HFFc6 (cell line): ENCODE measurements around the gene SHANK1. TPM values are rescaled to one million over a fixed set of nuclear protein-coding genes. Genes with fewer than 3 reads are reported as not detected.

Source experiments
- DNase-seq: peaks from one replicate; pipeline ENCODE4 v3.0.0-alpha.2; 2018
- H3K27ac Mint-ChIP-seq: 2 replicates; pipeline ENCODE4 v1.8.0; 2020; ENCODE audit warnings: mild to moderate bottlenecking, mixed read lengths
- H3K27me3 Mint-ChIP-seq: 2 replicates; pipeline ENCODE4 v1.8.0; 2021; ENCODE audit warnings: mild to moderate bottlenecking, moderate library complexity, mixed read lengths; ENCODE audit not compliant: insufficient read depth
- H3K36me3 Mint-ChIP-seq: 2 replicates; pipeline ENCODE4 v1.8.0; 2021; ENCODE audit warnings: low read depth, mixed read lengths
- H3K4me1 Mint-ChIP-seq: 2 replicates; pipeline ENCODE4 v1.8.0; 2020; ENCODE audit warnings: low read depth, mixed read lengths
- H3K4me3 Mint-ChIP-seq: 2 replicates; pipeline ENCODE4 v1.8.0; 2020; ENCODE audit warnings: mild to moderate bottlenecking, moderate library complexity, mixed read lengths
- H3K9me3 Mint-ChIP-seq: 2 replicates; pipeline ENCODE4 v1.8.0; 2020; ENCODE audit warnings: mild to moderate bottlenecking, mixed read lengths
- total RNA-seq, 6 experiments: library from RNA; stranded (reverse); fragmentation: NEBNext Ultra II Directional; extraction: Animal tissue kit (Norgen Biotek cat#: 25700); gene quantifications; 2 replicates in 1 of 6; 3 replicates in 5 of 6; pipeline ENCODE4 v1.2.3, GENCODE V29; 2021
- TF ChIP-seq, protein P1 (sequence below): fragments of 200-600 bp; sonication (generic); IDR thresholded peaks from 2 replicates; pipeline ENCODE4 v1.5.0; 2021; ENCODE audit warnings: antibody characterized with exemption, mild to moderate bottlenecking

SHANK1 gene
- total RNA-seq, 6 experiments from 2014 or later: 5.4 to 16.7 (median 14.7) TPM

- H3K27ac Mint-ChIP-seq: no peak overlapping the region
- peaks cover 6% of the 10 kb centered on the region for H3K27me3 Mint-ChIP-seq
- peaks cover 15% of the 10 kb centered on the region; the same call in 1 of the 2 replicates for H3K4me1 Mint-ChIP-seq
- DNase-seq: no peak
- TF ChIP-seq, protein P1, sequence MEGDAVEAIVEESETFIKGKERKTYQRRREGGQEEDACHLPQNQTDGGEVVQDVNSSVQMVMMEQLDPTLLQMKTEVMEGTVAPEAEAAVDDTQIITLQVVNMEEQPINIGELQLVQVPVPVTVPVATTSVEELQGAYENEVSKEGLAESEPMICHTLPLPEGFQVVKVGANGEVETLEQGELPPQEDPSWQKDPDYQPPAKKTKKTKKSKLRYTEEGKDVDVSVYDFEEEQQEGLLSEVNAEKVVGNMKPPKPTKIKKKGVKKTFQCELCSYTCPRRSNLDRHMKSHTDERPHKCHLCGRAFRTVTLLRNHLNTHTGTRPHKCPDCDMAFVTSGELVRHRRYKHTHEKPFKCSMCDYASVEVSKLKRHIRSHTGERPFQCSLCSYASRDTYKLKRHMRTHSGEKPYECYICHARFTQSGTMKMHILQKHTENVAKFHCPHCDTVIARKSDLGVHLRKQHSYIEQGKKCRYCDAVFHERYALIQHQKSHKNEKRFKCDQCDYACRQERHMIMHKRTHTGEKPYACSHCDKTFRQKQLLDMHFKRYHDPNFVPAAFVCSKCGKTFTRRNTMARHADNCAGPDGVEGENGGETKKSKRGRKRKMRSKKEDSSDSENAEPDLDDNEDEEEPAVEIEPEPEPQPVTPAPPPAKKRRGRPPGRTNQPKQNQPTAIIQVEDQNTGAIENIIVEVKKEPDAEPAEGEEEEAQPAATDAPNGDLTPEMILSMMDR: no peak
- H3K9me3 Mint-ChIP-seq: no peaks in the 10 kb centered on the region
- peaks cover 9% of the 10 kb centered on the region; the same call in 1 of the 2 replicates for H3K36me3 Mint-ChIP-seq
- no peak overlapping the region for H3K4me3 Mint-ChIP-seq
These were observed 10.3 kb upstream of the SHANK1 start for GRCh38 chr19:50729894-50730293.

DNA sequence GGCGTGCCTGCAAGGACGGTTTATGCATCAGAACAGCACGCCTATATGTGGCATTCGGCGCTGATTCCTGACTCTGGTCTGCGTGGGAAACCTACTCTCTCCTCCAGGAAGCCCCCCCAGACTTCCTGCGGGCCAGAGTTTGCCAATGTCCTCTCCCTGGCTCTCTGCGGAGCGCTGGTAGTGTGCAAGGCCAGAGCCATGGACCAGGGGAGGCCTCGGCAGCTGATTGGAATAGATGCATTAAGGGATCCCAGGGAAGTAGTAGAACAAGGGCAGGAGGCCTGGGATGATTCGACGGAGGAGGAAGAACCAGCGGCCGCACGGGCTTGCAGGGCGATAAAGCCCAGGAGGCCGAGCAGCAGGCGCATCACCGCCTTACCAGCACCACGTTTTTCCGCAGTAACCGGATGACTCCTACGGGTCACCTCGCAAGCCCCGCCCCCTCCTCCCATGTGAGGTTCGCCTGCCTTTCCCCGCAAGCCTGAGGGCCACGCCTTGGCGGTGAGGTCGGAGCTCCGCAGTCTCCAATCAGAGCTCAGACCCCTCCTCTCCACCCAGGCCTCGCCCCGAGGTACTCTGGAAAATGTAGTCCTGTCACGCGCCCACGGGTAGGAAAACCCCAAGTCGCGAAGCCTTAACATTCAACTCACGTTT lies 8.6 kb upstream of the SHANK1 start:
- TF ChIP-seq, protein P1: no peak
- no peaks in the 10 kb centered on the region for H3K9me3 Mint-ChIP-seq
- no peak overlapping the region for H3K4me3 Mint-ChIP-seq
- no peak overlapping the region for H3K27ac Mint-ChIP-seq
- H3K36me3 Mint-ChIP-seq: peaks cover 9% of the 10 kb centered on the region; the same call in 1 of the 2 replicates
- H3K4me1 Mint-ChIP-seq: peaks cover 16% of the 10 kb centered on the region
- no peak for DNase-seq
- H3K27me3 Mint-ChIP-seq: no peaks in the 10 kb centered on the region; the same call in none of the 2 replicates

- no peaks in the 10 kb centered on the region for H3K9me3 Mint-ChIP-seq
- DNase-seq: no peak
- H3K27me3 Mint-ChIP-seq: no peaks in the 10 kb centered on the region; the same call in none of the 2 replicates
- 0 out of 2 replicates have a peak overlapping the region, but pooled peaks have one; percentile 31 for H3K27ac Mint-ChIP-seq
- peaks cover 9% of the 10 kb centered on the region; the same call in 1 of the 2 replicates for H3K36me3 Mint-ChIP-seq
- peak overlapping the region; percentile 90 for H3K4me3 Mint-ChIP-seq
- peaks cover 40% of the 10 kb centered on the region for H3K4me1 Mint-ChIP-seq
- TF ChIP-seq, protein P1: no peak
These were observed 6.3 kb upstream of the SHANK1 start for GRCh38 chr19:50725911-50726230.

DNA sequence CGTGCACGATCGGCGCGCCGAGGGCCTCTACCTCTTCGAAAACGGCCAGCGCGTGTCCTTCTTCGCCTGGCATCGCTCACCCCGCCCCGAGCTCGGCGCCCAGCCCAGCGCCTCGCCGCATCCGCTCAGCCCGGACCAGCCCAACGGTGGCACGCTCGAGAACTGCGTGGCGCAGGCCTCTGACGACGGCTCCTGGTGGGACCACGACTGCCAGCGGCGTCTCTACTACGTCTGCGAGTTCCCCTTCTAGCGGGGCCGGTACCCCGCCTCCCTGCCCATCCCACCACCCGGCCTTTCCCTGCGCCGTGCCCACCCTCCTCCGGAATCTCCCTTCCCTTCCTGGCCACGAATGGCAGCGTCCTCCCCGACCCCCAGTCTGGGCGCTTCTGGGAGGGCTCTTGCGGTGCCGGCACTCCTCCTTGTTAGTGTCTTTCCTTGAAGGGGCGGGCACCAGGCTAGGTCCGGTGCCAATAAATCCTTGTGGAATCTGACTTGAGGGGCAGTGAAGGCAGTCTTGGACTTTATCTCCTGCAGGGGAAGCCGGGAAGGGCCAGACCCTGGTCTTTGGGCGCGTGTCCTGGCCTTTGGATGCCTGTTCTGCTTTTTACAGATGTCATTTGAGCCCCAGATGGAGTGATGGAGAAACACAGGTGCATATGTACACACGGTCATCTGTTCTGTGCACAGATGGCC lies 5.8 kb upstream of the SHANK1 start:
- Mint-ChIP-seq H3K4me1 (peaks cover 45% of the 10 kb centered on the region), H3K27ac (peak overlapping the region; percentile 71), H3K27me3 (no peaks in the 10 kb centered on the region; the same call in none of the 2 replicates), H3K4me3 (peak overlapping the region; percentile 90), H3K36me3 (peaks cover 9% of the 10 kb centered on the region; the same call in 1 of the 2 replicates), H3K9me3 (no peaks in the 10 kb centered on the region)
- DNase-seq: no peak
- TF ChIP-seq, protein P1: no peak

DNA sequence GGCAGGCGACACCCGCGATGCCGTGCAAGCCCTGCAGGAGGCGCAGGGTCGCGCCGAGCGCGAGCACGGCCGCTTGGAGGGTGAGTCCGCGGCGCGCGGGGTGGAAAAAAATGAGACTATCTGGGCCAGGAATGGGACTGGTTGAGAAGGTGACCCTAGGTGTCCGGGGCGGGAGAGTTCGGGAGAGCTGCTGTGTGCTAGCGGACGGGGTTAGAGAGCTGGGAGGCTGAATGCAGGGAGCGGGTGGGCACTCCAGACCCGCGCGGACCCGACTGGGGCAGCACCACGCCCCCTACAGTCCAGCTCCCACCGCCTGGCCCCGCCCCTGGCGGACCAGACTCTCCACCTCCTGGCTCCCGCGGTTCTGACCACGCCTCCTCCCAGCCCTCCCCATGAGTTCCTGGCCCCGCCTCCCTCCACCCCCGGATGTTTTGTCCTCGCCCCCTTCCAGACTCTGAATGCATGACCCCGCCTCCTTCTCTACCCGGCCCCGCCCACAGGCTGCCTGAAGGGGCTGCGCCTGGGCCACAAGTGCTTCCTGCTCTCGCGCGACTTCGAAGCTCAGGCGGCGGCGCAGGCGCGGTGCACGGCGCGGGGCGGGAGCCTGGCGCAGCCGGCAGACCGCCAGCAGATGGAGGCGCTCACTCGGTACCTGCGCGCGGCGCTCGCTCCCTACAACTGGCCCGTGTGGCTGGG lies 5.1 kb upstream of the SHANK1 start:
- H3K4me3 Mint-ChIP-seq: peak overlapping the region; percentile 90
- peak; percentile 99 for DNase-seq
- TF ChIP-seq, protein P1: peak; percentile 89
- peak overlapping the region; percentile 90 for H3K27ac Mint-ChIP-seq
- H3K9me3 Mint-ChIP-seq: no peaks in the 10 kb centered on the region
- no peaks in the 10 kb centered on the region; the same call in none of the 2 replicates for H3K27me3 Mint-ChIP-seq
- H3K4me1 Mint-ChIP-seq: peaks cover 49% of the 10 kb centered on the region
- peaks cover 9% of the 10 kb centered on the region; the same call in 1 of the 2 replicates for H3K36me3 Mint-ChIP-seq
